Heart left ventricle (tissue), 13 donors: ENCODE measurements around the gene CFAP206.

ENCODE experiments used
- POLR2A ChIP-seq, 2 donors: fragments of 450-650 bp; IDR thresholded peaks; one replicate each; pipeline ENCODE4 v1.6.1; 2017; ENCODE audit warnings: antibody characterized with exemption in 2 of 2, mild to moderate bottlenecking in 2 of 2, moderate library complexity in 2 of 2
- TF ChIP-seq, protein P1 (sequence below), 12 donors: fragments of 200-600 bp; sonication (generic) in 4 of 12; IDR thresholded peaks; one replicate each; pipeline versions ENCODE4 v1.5.0 to v1.8.0; 2018 to 2022; ENCODE audit warnings: antibody characterized with exemption in 12 of 12, mild to moderate bottlenecking in 5 of 12
- donor health status: ischemic (EF 13 %, LVEDD 7.1; RV severe dilation, severe dysfunction).
- donor health status: DM: no; HTN: yes; CAD: no.
- donor health status: DM: no; HTN: no; CAD: no.
- donor health status: ischemic (EF 25% LVEDD 6.9; RV normal size, moderate dysfunction).
- donor health status: ischemic (EF 25% LVEDD 5.7; RV mildly dilated, moderate dysfunction).
- donor health status: ischemic (EF 35%, LVEDD 5.7; RV mildly dilated, moderate dysfunction).
- donor health status: nonischemic (EF 11% LVEDD 7.7; RV severe dilation, severe dysfunction).
- donor health status: DM: yes; HTN: yes; CAD: no.
- donor health status: PGD.
- donor health status: ischemic (EF 29% LVEDD 5.4; RV normal size, mild dysfunction).
- donor health status: nonischemic (EF 23%, LVEDD 6.1; RV moderate dilation, normal function).

GRCh38 chr6:87487555-87487954 lies 79.8 kb downstream of the CFAP206 start:
- TF ChIP-seq, protein P1, sequence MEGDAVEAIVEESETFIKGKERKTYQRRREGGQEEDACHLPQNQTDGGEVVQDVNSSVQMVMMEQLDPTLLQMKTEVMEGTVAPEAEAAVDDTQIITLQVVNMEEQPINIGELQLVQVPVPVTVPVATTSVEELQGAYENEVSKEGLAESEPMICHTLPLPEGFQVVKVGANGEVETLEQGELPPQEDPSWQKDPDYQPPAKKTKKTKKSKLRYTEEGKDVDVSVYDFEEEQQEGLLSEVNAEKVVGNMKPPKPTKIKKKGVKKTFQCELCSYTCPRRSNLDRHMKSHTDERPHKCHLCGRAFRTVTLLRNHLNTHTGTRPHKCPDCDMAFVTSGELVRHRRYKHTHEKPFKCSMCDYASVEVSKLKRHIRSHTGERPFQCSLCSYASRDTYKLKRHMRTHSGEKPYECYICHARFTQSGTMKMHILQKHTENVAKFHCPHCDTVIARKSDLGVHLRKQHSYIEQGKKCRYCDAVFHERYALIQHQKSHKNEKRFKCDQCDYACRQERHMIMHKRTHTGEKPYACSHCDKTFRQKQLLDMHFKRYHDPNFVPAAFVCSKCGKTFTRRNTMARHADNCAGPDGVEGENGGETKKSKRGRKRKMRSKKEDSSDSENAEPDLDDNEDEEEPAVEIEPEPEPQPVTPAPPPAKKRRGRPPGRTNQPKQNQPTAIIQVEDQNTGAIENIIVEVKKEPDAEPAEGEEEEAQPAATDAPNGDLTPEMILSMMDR (IDR thresholded peaks at IDR 0.05): no peak
- TF ChIP-seq POLR2A (IDR thresholded peaks at IDR 0.05): no peak
